AG10803 (cell line): ENCODE data around the gene SLCO3A1.

ENCODE experiments used
- DNase-seq: peaks from one replicate; pipeline ENCODE4 v3.0.0; 2010; ENCODE audit warnings: low read depth
- H3K4me3 ChIP-seq: 2 replicates; pipeline ENCODE4 v1.5.1; 2011; ENCODE audit warnings: mild to moderate bottlenecking, low read length, control low read depth
- TF ChIP-seq, protein P1 (sequence below): conservative IDR thresholded peaks from 2 replicates; pipeline ENCODE4 v1.5.1; 2011; ENCODE audit warnings: mild to moderate bottlenecking, low read length, control low read depth, inconsistent platforms

The SLCO3A1 gene

DNA sequence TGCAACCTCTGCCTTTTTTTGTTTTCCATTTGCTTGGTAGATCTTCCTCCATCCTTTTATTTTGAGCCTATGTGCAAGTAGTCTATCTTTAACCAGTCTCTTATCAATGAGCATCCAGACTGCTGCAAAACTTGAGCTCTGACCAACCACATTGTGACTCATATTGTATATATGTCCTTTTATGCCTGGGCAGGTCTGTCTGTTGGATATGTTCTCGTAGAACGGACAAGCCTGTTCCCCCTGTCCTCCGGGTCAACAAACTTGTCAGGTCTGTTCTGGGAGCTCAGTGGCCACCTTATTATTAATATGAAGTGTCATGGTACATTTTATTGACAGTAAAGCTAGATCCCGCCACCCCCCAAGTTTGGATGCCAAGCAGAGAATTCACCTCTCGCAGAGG, 287.3 kb downstream of the SLCO3A1 start:
- no peak overlapping the region for H3K4me3 ChIP-seq
- DNase-seq = no peak
- TF ChIP-seq, protein P1, sequence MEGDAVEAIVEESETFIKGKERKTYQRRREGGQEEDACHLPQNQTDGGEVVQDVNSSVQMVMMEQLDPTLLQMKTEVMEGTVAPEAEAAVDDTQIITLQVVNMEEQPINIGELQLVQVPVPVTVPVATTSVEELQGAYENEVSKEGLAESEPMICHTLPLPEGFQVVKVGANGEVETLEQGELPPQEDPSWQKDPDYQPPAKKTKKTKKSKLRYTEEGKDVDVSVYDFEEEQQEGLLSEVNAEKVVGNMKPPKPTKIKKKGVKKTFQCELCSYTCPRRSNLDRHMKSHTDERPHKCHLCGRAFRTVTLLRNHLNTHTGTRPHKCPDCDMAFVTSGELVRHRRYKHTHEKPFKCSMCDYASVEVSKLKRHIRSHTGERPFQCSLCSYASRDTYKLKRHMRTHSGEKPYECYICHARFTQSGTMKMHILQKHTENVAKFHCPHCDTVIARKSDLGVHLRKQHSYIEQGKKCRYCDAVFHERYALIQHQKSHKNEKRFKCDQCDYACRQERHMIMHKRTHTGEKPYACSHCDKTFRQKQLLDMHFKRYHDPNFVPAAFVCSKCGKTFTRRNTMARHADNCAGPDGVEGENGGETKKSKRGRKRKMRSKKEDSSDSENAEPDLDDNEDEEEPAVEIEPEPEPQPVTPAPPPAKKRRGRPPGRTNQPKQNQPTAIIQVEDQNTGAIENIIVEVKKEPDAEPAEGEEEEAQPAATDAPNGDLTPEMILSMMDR = no peak

DNA sequence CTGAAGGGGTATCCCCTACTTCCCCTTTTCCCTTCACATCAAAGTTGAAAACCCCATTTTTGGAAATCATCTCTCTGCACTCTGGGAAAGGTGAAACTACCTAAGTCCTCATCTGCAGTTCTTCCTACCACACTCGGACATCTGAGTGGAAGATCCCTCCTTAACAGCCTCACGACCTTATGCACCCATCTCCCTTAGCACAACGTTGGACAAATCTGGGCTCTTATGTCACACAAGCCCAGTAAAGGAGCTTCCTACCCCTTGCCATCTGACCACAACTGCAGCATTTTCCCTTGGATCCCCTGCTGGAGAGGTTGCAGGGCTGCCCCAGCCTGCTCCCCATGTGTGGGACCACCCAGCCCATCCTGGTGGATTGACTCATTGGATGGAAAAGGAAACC, 288.1 kb downstream of the SLCO3A1 start:
- TF ChIP-seq, protein P1 = no peak
- DNase-seq = no peak
- H3K4me3 ChIP-seq = no peak overlapping the region

DNA sequence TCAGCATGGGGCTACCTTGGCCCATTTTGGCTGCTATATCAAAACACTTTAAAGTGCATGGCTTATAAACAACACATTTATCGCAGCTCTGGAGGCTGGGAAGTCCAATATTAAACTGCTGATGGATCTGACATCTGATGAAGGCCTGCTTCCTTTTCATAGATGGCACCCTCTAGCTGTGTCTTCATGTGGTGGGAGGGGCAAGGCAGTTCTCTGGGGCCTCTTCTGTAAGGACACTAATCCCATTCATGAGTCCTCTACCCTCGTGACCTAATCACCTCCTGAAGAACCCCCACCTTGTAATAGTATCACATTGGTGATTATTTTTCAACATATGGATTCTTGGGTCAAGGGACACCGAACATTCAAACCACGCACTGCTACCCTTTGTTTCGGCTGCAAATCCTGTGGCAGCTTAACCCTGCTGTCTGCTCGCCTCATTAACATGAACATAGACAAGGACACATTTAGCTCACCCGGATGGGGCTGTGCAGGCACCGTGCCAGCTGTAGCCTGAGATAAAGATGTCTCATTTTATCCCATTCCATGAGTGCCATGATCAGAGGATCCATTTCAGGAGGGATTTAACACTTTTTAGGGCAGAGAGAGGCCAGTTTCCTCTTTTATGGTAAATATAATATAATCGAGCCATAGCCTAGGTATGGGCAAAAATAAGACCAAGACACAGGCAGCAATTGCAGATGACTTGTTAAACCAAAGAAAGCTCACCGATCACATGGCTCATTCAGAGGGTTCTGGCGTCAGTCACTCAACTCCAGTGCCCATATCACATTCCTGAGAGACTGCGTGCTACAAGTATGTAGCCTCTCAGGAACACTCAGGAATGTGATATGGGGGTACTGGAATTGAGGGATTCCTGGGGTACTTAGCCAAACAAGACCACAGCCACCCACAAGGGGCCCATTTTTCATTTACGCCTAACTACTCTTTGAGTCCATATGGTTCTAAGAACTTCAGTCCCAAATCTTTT, 289.0 kb downstream of the SLCO3A1 start:
- DNase-seq = peak; percentile 9
- TF ChIP-seq, protein P1 = no peak
- no peak overlapping the region for H3K4me3 ChIP-seq

DNA sequence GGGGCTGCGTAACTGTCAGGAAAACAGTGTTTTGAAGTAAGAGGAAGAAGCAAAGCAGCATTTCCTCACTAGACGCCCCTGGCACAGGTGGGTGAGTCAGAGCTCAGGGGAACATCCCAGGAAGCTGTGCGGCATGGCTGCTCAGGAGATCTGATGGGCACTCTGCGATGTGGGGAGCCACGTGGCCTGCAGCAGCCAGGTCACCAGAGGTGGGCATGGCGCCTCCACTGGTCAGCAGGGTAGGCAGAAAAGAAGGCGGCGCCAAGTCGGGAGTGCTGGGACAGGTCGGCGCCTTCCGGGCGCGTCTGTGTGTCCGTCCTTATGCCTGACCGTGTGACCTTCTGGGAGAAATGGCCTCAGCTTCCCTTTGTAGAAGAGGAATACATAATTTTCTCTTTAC, 290.3 kb downstream of the SLCO3A1 start:
- TF ChIP-seq, protein P1 = no peak
- no peak for DNase-seq
- H3K4me3 ChIP-seq = no peak overlapping the region

DNA sequence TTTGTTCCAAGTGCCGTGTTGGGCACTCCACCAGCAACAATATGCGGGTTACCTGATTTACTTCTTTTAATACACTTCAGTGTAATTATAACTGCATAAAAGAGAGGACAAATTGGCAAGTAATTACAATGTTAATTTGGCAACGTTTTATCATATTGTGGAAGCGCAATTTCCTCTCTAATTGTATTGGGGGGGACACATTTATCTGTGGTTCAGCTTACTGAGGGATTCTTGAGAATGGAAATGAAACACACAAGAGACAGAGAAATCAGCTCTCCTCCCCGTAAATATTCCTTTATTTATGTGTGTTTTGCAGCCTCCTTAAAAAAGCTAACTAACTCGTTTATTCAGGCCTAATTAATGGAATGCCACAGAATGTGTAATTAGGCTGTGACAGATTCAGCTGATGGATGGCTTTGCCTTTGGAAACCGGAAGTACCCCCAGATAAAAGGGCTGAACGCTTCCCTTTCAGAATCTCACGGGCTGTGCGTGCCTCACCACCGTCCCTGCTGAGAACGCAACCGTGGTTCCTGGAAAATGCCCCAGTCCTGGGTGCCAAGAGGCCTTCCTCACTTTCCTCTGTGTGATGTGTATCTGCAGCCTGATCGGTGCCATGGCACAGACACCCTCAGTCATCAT, 293.1 kb downstream of the SLCO3A1 start:
- no peak for DNase-seq
- no peak overlapping the region for H3K4me3 ChIP-seq
- TF ChIP-seq, protein P1 = no peak

DNA sequence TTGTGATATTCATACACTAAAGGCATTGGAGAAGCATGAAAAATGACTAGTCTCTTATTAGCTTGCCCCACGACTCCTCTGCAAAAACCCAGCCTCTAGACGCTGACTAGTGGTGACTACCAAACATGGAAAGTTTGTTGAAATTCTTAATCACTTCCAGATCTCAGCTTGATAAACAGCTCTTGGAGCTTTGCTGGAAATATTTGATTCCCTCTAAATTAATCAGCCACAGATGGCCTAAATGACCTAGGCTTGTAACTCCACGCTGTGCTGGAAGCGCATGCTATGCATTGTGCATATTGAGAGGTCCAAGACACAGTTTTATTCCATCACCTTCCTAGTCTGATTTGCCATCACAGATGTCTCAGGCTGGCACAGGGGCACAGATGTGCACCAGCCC, 295.5 kb downstream of the SLCO3A1 start:
- H3K4me3 ChIP-seq = no peak overlapping the region
- TF ChIP-seq, protein P1 = peak; percentile 38
- peak; percentile 88 for DNase-seq
